HEK293T (cell line): ENCODE results near the gene DNAJB13.

ENCODE experiments used
- CTCF ChIA-PET: fragments of 350-600 bp; formaldehyde crosslinking; extraction: SDS; loops from one replicate; lab custom pipeline; 2021; ENCODE audit warnings: antibody characterized with exemption, inconsistent platforms; lab: Yijun Ruan, JAX
- POLR2A ChIA-PET: fragments of 350-600 bp; formaldehyde crosslinking; extraction: SDS; loops from one replicate; lab custom pipeline; 2020; ENCODE audit warnings: antibody characterized with exemption, inconsistent platforms; lab: Yijun Ruan, JAX
- DNase-seq: peaks from one replicate; pipeline ENCODE4 v3.0.0; 2012; ENCODE audit warnings: mixed read lengths; ENCODE audit errors: extremely low spot score
- FOXA1 ChIP-seq: fragments of 450-650 bp; IDR thresholded peaks from 2 replicates; pipeline ENCODE4 v1.6.1; 2016; ENCODE audit warnings: mild to moderate bottlenecking
- FOXK2 ChIP-seq: fragments of 450-650 bp; IDR thresholded peaks from 2 replicates; pipeline ENCODE4 v1.6.1; 2016; ENCODE audit warnings: mild to moderate bottlenecking
- FOXM1 ChIP-seq: fragments of 450-650 bp; IDR thresholded peaks from 2 replicates; pipeline ENCODE4 v1.6.1; 2017; ENCODE audit warnings: mild to moderate bottlenecking, borderline replicate concordance
- L3MBTL2 ChIP-seq: fragments of 450-650 bp; conservative IDR thresholded peaks from 2 replicates; pipeline ENCODE4 v1.6.1; 2016; ENCODE audit warnings: mild to moderate bottlenecking
- SUZ12 ChIP-seq: fragments of 450-650 bp; IDR thresholded peaks from 2 replicates; pipeline ENCODE4 v1.6.1; 2016; ENCODE audit warnings: mild to moderate bottlenecking

DNAJB13 gene

DNA sequence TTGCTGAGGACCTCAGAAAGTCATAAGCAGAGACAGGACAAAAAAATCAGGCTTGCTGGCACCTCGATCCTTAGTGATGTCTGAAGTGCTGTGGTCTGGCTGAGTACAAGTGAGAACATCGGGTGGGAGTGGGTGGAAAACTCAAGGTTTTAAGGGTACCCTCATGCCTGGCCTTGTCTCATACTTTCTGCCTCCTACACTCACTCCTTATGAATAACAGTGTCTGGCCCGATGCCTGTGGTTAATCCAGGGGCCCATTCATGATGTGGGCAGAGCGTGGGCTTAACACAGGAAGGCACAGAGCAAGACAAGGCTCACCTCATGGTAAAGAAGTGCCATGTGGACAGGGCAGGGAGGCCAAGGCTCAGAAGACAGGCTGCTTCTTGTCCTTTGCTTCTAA, 69.0 kb downstream of the DNAJB13 start:
- no peak for TF ChIP-seq L3MBTL2
- TF ChIP-seq FOXA1, result no peak
- no peak for TF ChIP-seq FOXK2
- no peak for TF ChIP-seq FOXM1
- TF ChIP-seq SUZ12, result no peak
- no peak for DNase-seq
- ChIA-PET POLR2A (no interaction called here), CTCF (no interaction called here)
